Neural crest cell (in vitro differentiated cells): ENCODE results near the gene CSMD2. TPM values are rescaled to one million over a fixed set of nuclear protein-coding genes. Genes with fewer than 3 reads are reported as not detected.
A peak's percentile ranks its signal among the peaks of the same experiment; 100 is the strongest.

Experiments used
- DNase-seq: peaks from one replicate; pipeline ENCODE4 v3.0.0; 2021; ENCODE audit warnings: low read depth, mixed read lengths, low spot score
- H3K27ac Mint-ChIP-seq: one replicate; pipeline ENCODE4 v1.8.0; 2021; ENCODE audit warnings: mild to moderate bottlenecking, mixed read lengths; ENCODE audit not compliant: unreplicated experiment
- H3K27me3 Mint-ChIP-seq: 2 replicates; pipeline ENCODE4 v1.8.0; 2021; ENCODE audit warnings: low read depth, mild to moderate bottlenecking, mixed read lengths
- H3K36me3 Mint-ChIP-seq: 2 replicates; pipeline ENCODE4 v1.8.0; 2021; ENCODE audit warnings: low read depth, mild to moderate bottlenecking, mixed read lengths
- H3K4me1 Mint-ChIP-seq: 2 replicates; pipeline ENCODE4 v1.8.0; 2021; ENCODE audit warnings: mixed read lengths
- H3K4me3 Mint-ChIP-seq: one replicate; pipeline ENCODE4 v1.8.0; 2021; ENCODE audit warnings: mild to moderate bottlenecking, mixed read lengths
- H3K9me3 Mint-ChIP-seq: 2 replicates; pipeline ENCODE4 v1.8.0; 2021; ENCODE audit warnings: mixed read lengths
- total RNA-seq: library from RNA; stranded (reverse); gene quantifications from 2 replicates; pipeline ENCODE4 v1.2.1, GENCODE V29; 2021
- TF ChIP-seq, protein P1 (sequence below): fragments of 200-600 bp; sonication (generic); conservative IDR thresholded peaks from 2 replicates; pipeline ENCODE4 v1.5.0; 2021; ENCODE audit warnings: antibody characterized with exemption, mild to moderate bottlenecking

CSMD2 gene
- total RNA-seq, 1 donor from 2014 or later: 0.40 TPM

DNA sequence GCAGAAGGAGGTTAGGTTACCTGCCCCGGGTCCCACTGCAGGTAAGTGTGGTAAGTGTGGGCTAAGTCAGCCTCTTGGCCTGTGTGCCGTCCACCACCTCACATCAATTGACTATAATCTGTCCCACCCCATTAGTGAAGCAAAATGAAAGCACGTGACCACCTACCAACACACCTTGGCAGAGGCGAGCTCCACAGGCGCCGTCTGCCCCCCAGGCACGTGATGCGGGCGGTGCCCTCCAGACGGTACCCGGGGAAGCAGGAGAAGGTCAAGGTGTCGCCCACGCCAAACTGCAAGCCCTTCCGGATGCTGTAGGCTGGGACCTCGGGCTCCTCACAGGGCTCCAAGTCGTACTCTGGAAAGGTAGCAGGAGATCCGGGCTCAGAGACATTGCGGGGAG is 450.6 kb downstream of the CSMD2 start:
- Mint-ChIP-seq H3K4me1 (peaks cover 7% of the 10 kb centered on the region), H3K27me3 (peaks cover 12% of the 10 kb centered on the region), H3K27ac (no peak overlapping the region), H3K36me3 (no peaks in the 10 kb centered on the region), H3K9me3 (no peaks in the 10 kb centered on the region), H3K4me3 (no peak overlapping the region)
- DNase-seq: no peak
- TF ChIP-seq, protein P1, sequence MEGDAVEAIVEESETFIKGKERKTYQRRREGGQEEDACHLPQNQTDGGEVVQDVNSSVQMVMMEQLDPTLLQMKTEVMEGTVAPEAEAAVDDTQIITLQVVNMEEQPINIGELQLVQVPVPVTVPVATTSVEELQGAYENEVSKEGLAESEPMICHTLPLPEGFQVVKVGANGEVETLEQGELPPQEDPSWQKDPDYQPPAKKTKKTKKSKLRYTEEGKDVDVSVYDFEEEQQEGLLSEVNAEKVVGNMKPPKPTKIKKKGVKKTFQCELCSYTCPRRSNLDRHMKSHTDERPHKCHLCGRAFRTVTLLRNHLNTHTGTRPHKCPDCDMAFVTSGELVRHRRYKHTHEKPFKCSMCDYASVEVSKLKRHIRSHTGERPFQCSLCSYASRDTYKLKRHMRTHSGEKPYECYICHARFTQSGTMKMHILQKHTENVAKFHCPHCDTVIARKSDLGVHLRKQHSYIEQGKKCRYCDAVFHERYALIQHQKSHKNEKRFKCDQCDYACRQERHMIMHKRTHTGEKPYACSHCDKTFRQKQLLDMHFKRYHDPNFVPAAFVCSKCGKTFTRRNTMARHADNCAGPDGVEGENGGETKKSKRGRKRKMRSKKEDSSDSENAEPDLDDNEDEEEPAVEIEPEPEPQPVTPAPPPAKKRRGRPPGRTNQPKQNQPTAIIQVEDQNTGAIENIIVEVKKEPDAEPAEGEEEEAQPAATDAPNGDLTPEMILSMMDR: no peak

DNA sequence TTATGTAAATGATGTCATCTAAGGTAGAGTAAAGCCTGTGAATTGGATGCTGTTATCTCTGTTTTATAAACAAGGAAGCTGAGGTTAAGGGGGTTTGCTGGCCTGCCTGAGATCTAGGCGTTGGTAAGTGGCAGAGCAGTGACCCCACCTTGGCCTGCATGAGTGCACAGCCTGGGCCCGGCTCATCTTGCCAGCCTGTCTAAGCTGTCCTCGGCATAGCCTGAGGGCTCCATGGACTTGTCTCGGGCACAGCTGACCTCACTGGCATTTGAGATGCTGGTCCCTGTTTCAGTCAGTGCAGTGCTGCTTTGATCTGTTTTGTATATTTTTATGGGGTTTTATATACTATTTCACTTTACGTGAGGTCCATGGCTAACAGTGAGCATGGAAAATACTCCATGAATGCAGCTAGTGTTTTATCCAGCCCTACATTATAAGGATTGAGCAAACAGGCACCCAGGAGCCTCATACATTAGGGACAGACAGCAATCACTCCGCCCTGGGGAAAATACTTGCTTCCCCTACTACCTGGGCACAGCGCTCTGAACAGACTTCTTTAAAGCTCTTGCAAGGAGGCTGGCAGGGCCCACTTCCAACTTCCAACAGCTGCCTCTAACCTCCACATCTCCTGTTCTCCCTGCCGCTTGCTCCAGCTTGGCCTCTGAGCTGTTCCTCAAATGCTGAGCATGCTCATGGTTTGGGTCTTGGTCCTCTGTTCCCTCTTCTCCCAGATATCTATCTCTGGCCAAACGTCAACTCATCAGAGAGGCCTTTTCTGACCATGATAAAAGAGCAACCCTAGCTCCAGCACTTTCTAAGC is 451.8 kb downstream of the CSMD2 start:
- Mint-ChIP-seq H3K27ac (no peak overlapping the region), H3K4me3 (no peak overlapping the region), H3K4me1 (peaks cover 14% of the 10 kb centered on the region), H3K9me3 (no peaks in the 10 kb centered on the region), H3K36me3 (no peaks in the 10 kb centered on the region), H3K27me3 (peaks cover 10% of the 10 kb centered on the region)
- DNase-seq: no peak
- TF ChIP-seq, protein P1: no peak

DNA sequence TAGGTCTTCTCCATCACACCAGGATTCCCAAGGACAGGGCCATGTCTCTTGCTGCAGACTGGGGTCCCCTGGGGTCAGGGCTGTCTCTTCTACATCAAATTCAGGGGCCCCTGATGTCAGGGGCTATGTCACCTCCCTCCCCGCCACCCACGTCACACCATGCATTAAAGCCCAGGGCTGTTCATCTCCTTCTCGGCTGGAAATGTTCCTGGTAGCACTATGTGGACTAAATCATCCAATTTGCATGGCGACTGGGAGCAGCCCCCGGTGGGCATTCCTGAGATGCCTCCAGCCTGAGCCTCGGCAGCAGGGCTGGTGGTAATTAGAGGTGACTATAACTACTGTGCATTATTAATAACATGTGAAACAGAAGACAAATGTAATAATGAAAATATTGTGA is 452.8 kb downstream of the CSMD2 start:
- Mint-ChIP-seq H3K9me3 (no peaks in the 10 kb centered on the region), H3K27me3 (peaks cover 3% of the 10 kb centered on the region), H3K4me3 (no peak overlapping the region), H3K36me3 (no peaks in the 10 kb centered on the region), H3K4me1 (peaks cover 14% of the 10 kb centered on the region), H3K27ac (no peak overlapping the region)
- TF ChIP-seq, protein P1: no peak
- no peak for DNase-seq

DNA sequence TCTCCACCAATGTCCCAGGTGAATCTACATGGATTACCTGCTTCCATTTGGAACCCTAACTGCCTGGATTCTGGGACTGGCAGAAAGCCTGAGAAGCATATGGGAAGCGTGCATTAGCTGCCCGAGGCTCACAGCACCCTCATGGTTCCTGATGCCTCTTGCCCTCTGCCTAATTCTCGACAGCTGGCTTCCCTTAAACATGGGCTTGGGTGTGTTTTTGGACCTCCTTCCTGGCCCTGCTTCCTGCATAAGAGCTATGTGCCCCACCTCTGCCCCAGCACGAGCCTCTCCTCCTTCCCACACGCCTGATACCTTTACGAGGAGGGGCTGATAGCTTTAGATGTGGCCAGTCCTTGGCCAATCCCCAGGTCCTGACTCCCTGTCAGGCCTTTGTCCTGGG is 453.5 kb downstream of the CSMD2 start:
- Mint-ChIP-seq H3K4me1 (peaks cover 14% of the 10 kb centered on the region), H3K27ac (peak overlapping the region; percentile 32), H3K9me3 (no peaks in the 10 kb centered on the region), H3K36me3 (no peaks in the 10 kb centered on the region), H3K4me3 (no peak overlapping the region), H3K27me3 (no peaks in the 10 kb centered on the region)
- TF ChIP-seq, protein P1: no peak
- no peak for DNase-seq

DNA sequence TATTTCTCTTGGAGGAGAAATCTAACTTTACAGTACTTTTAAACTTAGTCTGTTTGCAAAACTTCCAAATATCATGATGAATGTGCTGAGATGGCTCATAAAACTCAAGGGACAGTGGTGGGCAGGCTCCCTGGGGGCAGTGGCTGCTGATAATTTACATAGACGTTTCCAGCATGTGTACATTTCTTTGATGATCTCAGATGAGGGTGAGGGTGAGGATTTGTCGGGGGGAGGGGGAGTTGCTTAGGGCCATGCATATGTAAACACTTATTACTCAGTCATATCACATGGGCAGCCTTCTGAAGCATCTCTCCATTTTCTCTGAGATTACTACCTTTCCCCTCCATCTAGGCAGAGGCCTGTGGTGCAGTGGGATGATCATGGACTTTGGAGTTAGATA is 454.1 kb downstream of the CSMD2 start:
- Mint-ChIP-seq H3K27ac (no peak overlapping the region), H3K4me3 (no peak overlapping the region), H3K4me1 (peaks cover 14% of the 10 kb centered on the region), H3K9me3 (no peaks in the 10 kb centered on the region), H3K36me3 (no peaks in the 10 kb centered on the region), H3K27me3 (no peaks in the 10 kb centered on the region)
- TF ChIP-seq, protein P1: no peak
- no peak for DNase-seq
